H1 (cell line): ENCODE data around the gene P3H2. TPM values are rescaled to one million over a fixed set of nuclear protein-coding genes. Genes with fewer than 3 reads are reported as not detected.

Source experiments
- CHD7 ChIP-seq: fragments of 300-600 bp; sonication (generic); IDR thresholded peaks from 2 replicates; pipeline ENCODE4 v1.7.1; 2012; ENCODE audit warnings: low read length, moderate library complexity, mild to moderate bottlenecking, inconsistent platforms; ENCODE audit not compliant: insufficient replicate concordance
- CREB1 ChIP-seq: IDR thresholded peaks from 2 replicates; pipeline ENCODE4 v1.6.1; 2012; ENCODE audit warnings: inconsistent platforms
- EGR1 ChIP-seq: IDR thresholded peaks from 2 replicates; pipeline ENCODE4 v1.6.1; 2011; ENCODE audit warnings: low read depth, low read length, borderline replicate concordance
- JUND ChIP-seq: IDR thresholded peaks from 2 replicates; pipeline ENCODE4 v1.6.1; 2011; ENCODE audit warnings: mild to moderate bottlenecking, improper control_type of control experiment, low read length
- MAFK ChIP-seq: IDR thresholded peaks from 2 replicates; pipeline ENCODE4 v1.6.1; 2012; ENCODE audit warnings: low read depth, mild to moderate bottlenecking, improper control_type of control experiment, low read length
- SIN3A ChIP-seq, 2 experiments: IDR thresholded peaks in 1 of 2; conservative IDR thresholded peaks in 1 of 2; 2 replicates each; pipeline ENCODE4 v1.6.1; 2011 to 2012; ENCODE audit warnings: low read length in 2 of 2, improper control_type of control experiment in 1 of 2, low read depth in 1 of 2, mild to moderate bottlenecking in 1 of 2
- SIX5 ChIP-seq: IDR thresholded peaks from 2 replicates; pipeline ENCODE4 v1.6.1; 2011; ENCODE audit warnings: mild to moderate bottlenecking, low read depth, low read length
- SP1 ChIP-seq: IDR thresholded peaks from 2 replicates; pipeline ENCODE4 v1.6.1; 2011; ENCODE audit warnings: low read depth, low read length
- TAF1 ChIP-seq: IDR thresholded peaks from 2 replicates; pipeline ENCODE4 v1.6.1; 2011; ENCODE audit warnings: mild to moderate bottlenecking, low read depth, low read length
- polyA plus RNA-seq, 7 experiments: library from polyadenylated mRNA; depleted of rRNA in 3 of 7; stranded (reverse) in 5 of 7; unstranded in 2 of 7; fragments of >200 nt in 5 of 7; fragments of 200-250 nt in 2 of 7; gene quantifications; 1 replicate in 5 of 7; 2 replicates in 1 of 7; 4 replicates in 1 of 7; pipeline versions ENCODE4 v1.2.1 to v1.2.3, GENCODE V29; 2011 to 2013; ENCODE audit warnings: missing spikeins in 2 of 7, mixed read lengths in 2 of 7
- total RNA-seq: library from RNA; stranded (reverse); fragmentation: NEBNext Ultra II Directional; extraction: Animal tissue kit (Norgen Biotek cat#: 25700); gene quantifications from 2 replicates; pipeline ENCODE4 v1.2.1, GENCODE V29; 2021
- TF ChIP-seq, protein P1 (sequence below): IDR thresholded peaks from 2 replicates; pipeline ENCODE4 v1.6.1; 2012; ENCODE audit warnings: inconsistent platforms

The P3H2 gene
- total and polyA plus RNA-seq, 2 of the 8 experiments (the other 6 are each of a cell fraction or from before 2014, with no cell fraction given): 40.5 to 60.4 TPM

DNA sequence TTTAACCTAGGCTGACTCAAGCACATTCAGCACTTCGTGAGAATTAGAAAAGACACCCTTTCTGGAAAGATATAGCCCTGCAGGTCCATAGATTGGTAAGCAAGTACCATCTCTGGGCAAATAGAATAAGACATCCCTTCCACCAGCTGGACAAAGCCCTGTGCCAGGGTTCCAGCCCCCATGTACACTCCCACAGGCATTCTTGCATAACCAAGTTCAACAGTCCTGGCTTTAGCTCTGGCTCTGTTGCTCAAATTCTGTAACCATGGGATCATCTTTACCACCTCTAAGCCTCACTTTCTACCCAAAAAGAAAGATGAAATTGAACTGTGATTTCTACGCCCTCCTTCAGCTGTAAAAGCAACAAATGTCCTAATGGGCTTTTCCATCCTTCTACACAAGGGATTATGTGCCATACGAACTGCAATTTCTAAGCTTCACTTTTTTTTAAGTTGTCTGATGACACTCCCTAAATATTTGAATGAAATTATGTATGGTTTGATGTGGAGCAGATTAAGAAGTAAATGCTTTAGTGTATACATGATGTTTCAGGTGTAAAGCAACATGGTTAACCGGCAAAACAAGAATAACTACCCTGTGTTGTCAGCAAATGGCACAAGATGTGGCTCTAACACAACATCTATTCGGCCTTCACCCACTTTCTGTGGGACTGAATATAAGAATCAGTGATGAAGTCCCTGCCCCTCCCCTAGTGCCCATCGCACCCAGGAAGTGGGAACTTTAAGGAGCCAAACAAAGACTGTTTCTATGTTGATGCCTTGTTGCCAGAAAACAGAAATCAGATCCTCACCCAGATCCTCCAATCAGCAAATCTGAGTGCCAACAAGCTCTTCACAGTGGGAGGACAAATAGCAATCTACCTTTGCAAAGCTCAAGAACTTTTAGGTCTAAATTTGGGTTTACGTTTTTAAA is 165.7 kb downstream of the P3H2 start (continued):
- TF ChIP-seq CHD7 (no peak), SIX5 (no peak), TAF1 (no peak), SIN3A (conservative IDR thresholded peaks at IDR 0.05 in 1 of 2, IDR thresholded peaks at IDR 0.05 in 1 of 2; ENCODE audit: low read depth in 1 of 2, low read length in 2 of 2) (no peak), JUND (no peak), EGR1 (no peak), CREB1 (no peak), SP1 (no peak), MAFK (no peak)
- TF ChIP-seq, protein P1, sequence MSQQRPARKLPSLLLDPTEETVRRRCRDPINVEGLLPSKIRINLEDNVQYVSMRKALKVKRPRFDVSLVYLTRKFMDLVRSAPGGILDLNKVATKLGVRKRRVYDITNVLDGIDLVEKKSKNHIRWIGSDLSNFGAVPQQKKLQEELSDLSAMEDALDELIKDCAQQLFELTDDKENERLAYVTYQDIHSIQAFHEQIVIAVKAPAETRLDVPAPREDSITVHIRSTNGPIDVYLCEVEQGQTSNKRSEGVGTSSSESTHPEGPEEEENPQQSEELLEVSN: no peak
